WERI-Rb-1 (cell line): ENCODE data around the gene PPIL1.
"Not testable (repeated sequence)": the region's sequence is repeated elsewhere in the genome, so short reads cannot be mapped to it uniquely, and the experiment has no call there.

ENCODE experiments used
- DNase-seq: peaks from one replicate; pipeline ENCODE4 v3.0.0-alpha.2; 2020
- H3K27ac ChIP-seq: fragments of 250-450 bp; sonication (Bioruptor Pico); 2 replicates; pipeline ENCODE4 v1.5.1; 2020; ENCODE audit warnings: mild to moderate bottlenecking, moderate library complexity
- H3K27me3 ChIP-seq: fragments of 250-450 bp; sonication (Bioruptor Pico); 2 replicates; pipeline ENCODE4 v1.5.1; 2021; ENCODE audit warnings: mild to moderate bottlenecking, low read depth, moderate library complexity; ENCODE audit not compliant: insufficient read depth, severe bottlenecking
- H3K36me3 ChIP-seq: fragments of 250-450 bp; sonication (Bioruptor Pico); 2 replicates; pipeline ENCODE4 v1.5.1; 2020; ENCODE audit warnings: mild to moderate bottlenecking, moderate library complexity
- H3K4me3 ChIP-seq: 2 replicates; pipeline ENCODE4 v1.5.1; 2011; ENCODE audit warnings: low read depth, mild to moderate bottlenecking, control low read depth, low read length
- H3K9me3 ChIP-seq: fragments of 250-450 bp; sonication (Bioruptor Pico); 2 replicates; pipeline ENCODE4 v1.5.1; 2021; ENCODE audit warnings: mild to moderate bottlenecking, moderate library complexity; ENCODE audit not compliant: severe bottlenecking
- TF ChIP-seq, protein P1 (sequence below): IDR thresholded peaks from 2 replicates; pipeline ENCODE4 v1.5.1; 2011; ENCODE audit warnings: low read depth, mild to moderate bottlenecking, control low read depth, inconsistent platforms, low read length

The PPIL1 gene

DNA sequence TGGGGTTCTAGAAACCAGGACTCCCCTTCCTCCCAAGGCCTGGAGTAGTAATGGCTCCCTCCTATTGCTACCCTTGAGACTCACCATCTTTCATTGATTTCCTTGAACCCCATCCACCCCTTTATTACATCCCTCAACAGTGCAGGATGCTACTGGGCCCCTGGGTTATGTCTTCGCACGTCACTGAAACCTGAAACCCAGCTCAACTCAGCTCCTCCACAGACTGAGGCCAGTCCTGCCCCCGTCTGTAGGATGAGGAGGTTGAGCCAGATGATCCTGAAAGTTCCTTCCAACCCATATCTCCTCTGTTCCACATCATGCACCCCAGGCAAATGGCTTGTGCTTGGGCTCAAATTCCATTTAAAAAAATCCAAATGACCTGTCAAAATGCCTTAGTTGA lies 56.8 kb downstream of the PPIL1 start:
- H3K4me3 ChIP-seq: no peak overlapping the region
- TF ChIP-seq, protein P1, sequence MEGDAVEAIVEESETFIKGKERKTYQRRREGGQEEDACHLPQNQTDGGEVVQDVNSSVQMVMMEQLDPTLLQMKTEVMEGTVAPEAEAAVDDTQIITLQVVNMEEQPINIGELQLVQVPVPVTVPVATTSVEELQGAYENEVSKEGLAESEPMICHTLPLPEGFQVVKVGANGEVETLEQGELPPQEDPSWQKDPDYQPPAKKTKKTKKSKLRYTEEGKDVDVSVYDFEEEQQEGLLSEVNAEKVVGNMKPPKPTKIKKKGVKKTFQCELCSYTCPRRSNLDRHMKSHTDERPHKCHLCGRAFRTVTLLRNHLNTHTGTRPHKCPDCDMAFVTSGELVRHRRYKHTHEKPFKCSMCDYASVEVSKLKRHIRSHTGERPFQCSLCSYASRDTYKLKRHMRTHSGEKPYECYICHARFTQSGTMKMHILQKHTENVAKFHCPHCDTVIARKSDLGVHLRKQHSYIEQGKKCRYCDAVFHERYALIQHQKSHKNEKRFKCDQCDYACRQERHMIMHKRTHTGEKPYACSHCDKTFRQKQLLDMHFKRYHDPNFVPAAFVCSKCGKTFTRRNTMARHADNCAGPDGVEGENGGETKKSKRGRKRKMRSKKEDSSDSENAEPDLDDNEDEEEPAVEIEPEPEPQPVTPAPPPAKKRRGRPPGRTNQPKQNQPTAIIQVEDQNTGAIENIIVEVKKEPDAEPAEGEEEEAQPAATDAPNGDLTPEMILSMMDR: no peak
- no peak overlapping the region for H3K27ac ChIP-seq
- no peaks in the 10 kb centered on the region for H3K36me3 ChIP-seq
- DNase-seq: no peak
- H3K27me3 ChIP-seq: no peaks in the 10 kb centered on the region
- no peaks in the 10 kb centered on the region for H3K9me3 ChIP-seq

DNA sequence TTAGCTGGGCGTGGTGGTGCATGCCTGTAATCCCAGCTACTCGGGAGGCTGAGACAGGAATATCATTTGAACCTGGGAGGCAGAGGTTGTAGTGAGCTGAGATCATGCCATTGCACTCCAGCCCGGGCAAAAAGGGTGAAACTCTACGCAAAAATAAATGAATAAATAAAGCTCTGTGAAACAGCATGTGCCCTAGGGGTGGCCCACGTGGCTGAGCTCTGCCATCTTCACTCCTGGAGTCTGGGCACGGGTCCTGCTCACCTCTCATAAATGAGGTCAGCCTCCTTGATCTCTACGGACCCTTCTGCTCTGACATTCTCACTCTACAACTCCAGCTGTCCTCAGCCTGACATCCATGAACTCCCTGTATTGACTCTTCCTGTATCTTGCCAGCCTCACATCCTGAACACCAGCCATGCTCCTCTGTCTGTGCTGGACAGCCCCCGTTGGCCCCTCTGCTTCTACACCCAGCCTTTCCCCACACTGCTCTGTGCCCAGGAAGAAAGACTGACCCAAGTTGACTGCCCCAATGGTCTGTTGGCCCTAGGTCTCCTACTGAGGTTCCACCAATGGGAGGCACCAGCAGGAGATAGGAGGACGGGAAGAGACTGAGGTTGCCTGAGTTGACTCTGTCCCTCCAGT lies 57.3 kb downstream of the PPIL1 start:
- Histone ChIP-seq H3K9me3 (no peaks in the 10 kb centered on the region), H3K4me3 (no peak overlapping the region), H3K36me3 (no peaks in the 10 kb centered on the region), H3K27me3 (no peaks in the 10 kb centered on the region), H3K27ac (no peak overlapping the region)
- DNase-seq: no peak
- TF ChIP-seq, protein P1: no peak

DNA sequence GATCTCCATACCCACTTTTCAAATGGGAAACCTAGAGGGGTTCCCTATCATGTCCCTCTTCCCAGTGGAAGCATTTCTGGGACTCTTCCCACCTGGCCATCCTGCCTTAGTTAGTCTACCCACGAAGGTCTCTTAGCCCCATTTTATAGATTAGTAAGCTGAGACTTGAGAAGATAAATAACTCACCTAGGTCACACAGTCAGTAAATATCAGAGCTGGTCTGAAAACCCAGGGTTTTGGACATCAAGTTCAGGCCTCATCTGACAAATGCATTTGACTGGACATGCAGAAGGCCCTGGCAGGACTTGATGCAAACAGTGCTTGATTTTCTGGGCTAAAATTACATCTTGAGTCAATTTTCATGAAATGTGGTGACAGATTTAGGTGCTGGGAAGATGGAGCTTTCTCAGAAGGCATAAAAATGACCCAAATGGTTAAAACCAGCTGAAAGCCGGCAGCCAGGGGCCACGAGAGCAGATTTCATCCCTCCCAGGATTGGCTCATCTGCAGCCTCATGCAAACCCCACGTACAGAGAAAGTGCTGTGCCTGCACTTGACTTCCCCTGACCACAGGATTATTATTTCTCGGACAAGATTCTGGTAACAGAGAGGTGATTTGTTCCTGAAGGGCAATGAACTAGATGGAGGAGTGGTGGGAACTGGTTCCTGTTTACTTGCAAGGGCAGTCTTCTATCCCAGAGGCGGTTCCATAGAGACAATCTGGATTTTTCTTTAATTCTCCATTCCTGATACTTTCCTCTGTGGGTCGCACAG lies 58.5 kb downstream of the PPIL1 start:
- Histone ChIP-seq H3K36me3 (no peaks in the 10 kb centered on the region), H3K4me3 (no peak overlapping the region), H3K27me3 (no peaks in the 10 kb centered on the region), H3K27ac (no peak overlapping the region), H3K9me3 (no peaks in the 10 kb centered on the region)
- TF ChIP-seq, protein P1: no peak
- DNase-seq: no peak

DNA sequence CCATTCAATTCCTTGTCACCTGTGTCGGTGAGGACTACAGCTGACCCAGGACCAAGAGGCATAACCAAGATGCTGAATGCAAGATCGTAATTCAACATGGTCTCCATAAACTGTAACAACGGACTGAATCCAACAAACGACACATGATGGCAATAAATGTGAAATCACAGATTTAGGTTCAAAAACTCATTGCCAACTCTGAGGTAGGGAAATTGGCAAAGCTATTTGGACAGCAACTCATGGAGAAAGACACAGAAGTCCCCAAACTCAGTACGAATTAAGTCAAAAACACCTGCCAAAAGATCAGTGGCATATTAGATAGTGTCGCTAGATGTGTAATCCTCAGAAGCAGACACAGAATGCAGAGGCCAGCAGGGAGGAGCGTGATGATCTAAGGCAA lies 60.4 kb downstream of the PPIL1 start:
- DNase-seq: no peak
- TF ChIP-seq, protein P1: no peak
- no peaks in the 10 kb centered on the region for H3K9me3 ChIP-seq
- no peaks in the 10 kb centered on the region for H3K36me3 ChIP-seq
- no peaks in the 10 kb centered on the region for H3K27me3 ChIP-seq
- H3K27ac ChIP-seq: no peak overlapping the region
- no peak overlapping the region for H3K4me3 ChIP-seq

DNA sequence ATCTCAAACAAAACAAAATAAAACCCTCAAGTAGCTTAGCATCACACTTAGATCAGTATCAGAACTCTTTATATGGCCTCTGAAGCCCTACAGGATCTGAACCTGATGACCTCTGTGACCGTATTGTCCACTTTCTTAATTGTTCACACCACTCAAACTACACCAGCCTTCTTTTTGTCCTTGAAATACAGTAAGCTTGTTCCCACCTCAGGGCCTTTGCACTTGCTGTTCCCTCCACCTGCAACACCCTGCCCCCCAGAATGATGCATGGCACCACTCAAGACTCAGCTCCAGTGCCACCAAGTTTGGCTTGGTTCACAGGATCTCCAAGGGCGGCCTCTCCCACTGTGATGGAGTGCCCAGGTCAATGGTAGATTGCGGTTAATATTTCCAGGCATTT lies 61.1 kb downstream of the PPIL1 start:
- DNase-seq: no peak
- H3K4me3 ChIP-seq: no peak overlapping the region
- TF ChIP-seq, protein P1: no peak
- no peaks in the 10 kb centered on the region for H3K9me3 ChIP-seq
- H3K27me3 ChIP-seq: no peaks in the 10 kb centered on the region
- no peaks in the 10 kb centered on the region for H3K36me3 ChIP-seq
- no peak overlapping the region for H3K27ac ChIP-seq

DNA sequence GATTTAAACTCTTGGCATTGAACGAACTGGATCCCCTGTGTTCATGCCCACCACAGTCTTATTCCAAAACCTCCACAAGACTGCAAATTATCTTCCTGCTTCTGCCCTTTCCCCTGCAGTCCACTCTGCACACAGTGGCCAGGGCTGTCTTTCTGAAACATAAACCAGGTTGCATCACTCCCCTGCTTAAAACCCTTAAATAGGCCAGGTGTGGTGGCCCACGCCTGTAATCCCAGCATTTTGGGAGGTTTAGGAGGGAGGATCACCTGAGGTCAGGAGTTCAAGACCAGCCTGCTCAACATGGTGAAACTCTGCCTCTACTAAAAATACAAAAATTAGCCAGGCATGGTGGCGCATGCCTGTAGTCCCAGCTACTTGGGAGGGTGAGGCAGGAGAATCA lies 61.6 kb downstream of the PPIL1 start:
- H3K27me3 ChIP-seq, H3K27ac ChIP-seq, DNase-seq, H3K9me3 ChIP-seq, H3K36me3 ChIP-seq, H3K4me3 ChIP-seq: not testable (repeated sequence)
